ENCODE measurements around the gene PTGER1. TPM values are rescaled to one million over a fixed set of nuclear protein-coding genes. Genes with fewer than 3 reads are reported as not detected.

PTGER1 gene
- total RNA-seq = 3.8 and 6.6 TPM in 2 replicates

GRCh38 chr19:14475251-14476073, at the start of gene PTGER1:
TSS of gene PTGER1 (minus strand) at chr19:14475354. CDS start at chr19:14474320, 1,034 bp downstream.

GRCh38 chr19:14517840-14518505, 42.8 kb upstream of the PTGER1 start, which contains the start of gene DNAJB1:
TSS of gene DNAJB1 (minus strand) at chr19:14518397. CDS start at chr19:14518349, 48 bp downstream.

GRCh38 chr19:14496029-14496833, 21.1 kb upstream of the PTGER1 start, which contains the start of gene GIPC1:
TSS of gene GIPC1 (minus strand) at chr19:14496127. CDS start at chr19:14482976, 13,151 bp downstream.

GRCh38 chr19:14432791-14433553, 42.2 kb downstream of the PTGER1 start, which contains the start of gene PKN1:
TSS of gene PKN1 (plus strand) at chr19:14433306. CDS start at chr19:14433522, 216 bp downstream.

Other genes with a start within 250 kb of the PTGER1 start
- 6.9 and 7.9 TPM in 2 replicates for gene ADGRE5, start 93.9 kb downstream of the PTGER1 start, total RNA-seq
- 30.2 and 32.0 TPM in 2 replicates for gene DDX39A, start 56.0 kb downstream of the PTGER1 start, total RNA-seq
- 149 and 156 TPM in 2 replicates for gene PKN1, start 42.0 kb downstream of the PTGER1 start, total RNA-seq
- 90.6 and 123 TPM in 2 replicates for gene GIPC1, start 20.8 kb upstream of the PTGER1 start, total RNA-seq
- 52.8 and 63.5 TPM in 2 replicates for gene DNAJB1, start 43.0 kb upstream of the PTGER1 start, total RNA-seq
- 24.0 and 33.9 TPM in 2 replicates for gene TECR, start 54.2 kb upstream of the PTGER1 start, total RNA-seq
- 247 and 389 TPM in 2 replicates for gene NDUFB7, start 96.7 kb upstream of the PTGER1 start, total RNA-seq
- gene CLEC17A, start 107.7 kb upstream of the PTGER1 start, total RNA-seq = 0.09 and 0.16 TPM in 2 replicates
- gene ADGRE3, start 199.5 kb upstream of the PTGER1 start, total RNA-seq = not detected in 2 replicates
- 20.5 and 32.8 TPM in 2 replicates for gene ZNF333, start 214.7 kb upstream of the PTGER1 start, total RNA-seq

Measured in bronchial smooth muscle cell (primary cell).